ENCODE data around the gene SNAP23. TPM values are rescaled to one million over a fixed set of nuclear protein-coding genes. Genes with fewer than 3 reads are reported as not detected.

SNAP23 gene
- 74.0 and 84.5 TPM in 2 replicates for total RNA-seq

GRCh38 chr15:42495361-42496212, at the start of gene SNAP23:
SNAP23 (plus strand) TSS chr15:42495634; CDS start chr15:42511847, 16,213 bp downstream.
- H3K27me3 Mint-ChIP-seq: no peaks in the 10 kb centered on the region
- intact Hi-C loops (cut with micrococcal nuclease): loop anchor here (10.0 kb wide), 2 partner anchors 291 to 429 kb away; partner anchors contain the start of genes TTBK2 and VPS39
- peak within 1 kb of the TSS; percentile 97 for H3K4me3 Mint-ChIP-seq

DNA sequence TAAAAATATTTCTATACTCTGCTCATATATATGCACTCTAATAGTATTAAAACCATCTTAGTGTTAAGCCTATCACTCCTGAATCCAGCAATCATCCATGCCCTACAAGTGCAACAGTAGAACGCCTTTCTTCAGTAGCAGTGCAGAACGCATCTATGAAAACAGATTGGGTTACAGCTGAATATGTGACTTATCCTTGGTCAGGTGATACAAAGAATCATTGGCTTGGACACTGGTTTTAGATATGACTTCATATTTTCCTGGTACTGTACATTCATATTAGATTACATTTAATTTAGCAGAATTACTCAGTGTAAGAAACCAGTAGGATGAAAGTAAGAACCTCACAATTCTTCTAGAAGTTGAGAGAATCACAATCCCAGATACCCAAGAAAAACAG, 47.8 kb upstream of the SNAP23 start:
- Mint-ChIP-seq H3K9me3 (no peaks in the 10 kb centered on the region), H3K4me1 (no peaks in the 10 kb centered on the region), H3K36me3 (ENCODE audit: low read depth) (peaks cover 53% of the 10 kb centered on the region), H3K27me3 (no peaks in the 10 kb centered on the region), H3K27ac (no peak overlapping the region), H3K4me3 (no peak overlapping the region)
- intact Hi-C loops (cut with micrococcal nuclease): no loop called here
- no peak for DNase-seq

More at GRCh38 chr15:42495361-42496212, at the start of gene SNAP23:
- Mint-ChIP-seq H3K9me3 (no peaks in the 10 kb centered on the region), H3K27ac (peak within 1 kb of the TSS; percentile 95), H3K36me3 (ENCODE audit: low read depth) (peaks cover 11% of the 10 kb centered on the region), H3K4me1 (peaks cover 62% of the 10 kb centered on the region)
- DNase-seq: peak; percentile 96

- intact Hi-C loops (cut with micrococcal nuclease): no loop called here
- no peak overlapping the region for H3K4me3 Mint-ChIP-seq
- H3K36me3 Mint-ChIP-seq (ENCODE audit: low read depth): peaks cover 53% of the 10 kb centered on the region
- no peaks in the 10 kb centered on the region for H3K9me3 Mint-ChIP-seq
- no peak overlapping the region for H3K27ac Mint-ChIP-seq
- no peak for DNase-seq
- no peaks in the 10 kb centered on the region for H3K4me1 Mint-ChIP-seq
- no peaks in the 10 kb centered on the region for H3K27me3 Mint-ChIP-seq
Measured at GRCh38 chr15:42448281-42448680, 47.2 kb upstream of the SNAP23 start.

DNA sequence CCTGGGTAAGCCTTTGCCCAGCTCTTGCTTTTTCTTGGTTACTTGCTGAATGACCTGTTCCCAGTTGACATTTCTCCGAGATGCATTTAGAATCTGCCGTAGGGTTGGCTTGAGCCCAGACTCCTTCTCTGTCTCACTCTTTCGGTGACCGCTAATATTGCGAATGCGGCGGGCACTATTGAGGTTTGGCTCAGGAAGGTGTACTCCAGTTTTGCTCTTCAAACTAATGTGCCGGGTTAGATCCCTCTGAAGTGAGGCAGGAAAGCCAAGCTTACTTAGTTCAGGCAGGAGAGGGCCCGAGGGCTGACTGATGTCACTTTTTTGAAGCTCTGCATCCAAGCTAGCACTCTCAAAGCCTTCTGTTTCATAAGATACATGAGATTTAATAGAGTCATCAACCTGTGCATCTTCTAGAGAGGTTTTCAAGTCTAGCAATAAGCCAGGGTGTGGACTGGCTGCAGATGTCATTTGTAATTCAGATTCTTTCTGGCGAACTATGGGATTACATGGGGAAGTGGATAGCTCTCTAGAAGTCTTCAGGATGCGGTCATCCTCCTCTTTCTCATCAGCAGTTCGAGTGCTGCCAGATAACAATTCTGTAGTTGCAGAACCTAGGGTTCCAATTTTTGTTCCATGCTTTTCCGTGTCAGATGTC, 45.5 kb upstream of the SNAP23 start:
- no peak overlapping the region for H3K27ac Mint-ChIP-seq
- H3K4me1 Mint-ChIP-seq: no peaks in the 10 kb centered on the region
- H3K4me3 Mint-ChIP-seq: no peak overlapping the region
- peaks cover 44% of the 10 kb centered on the region for H3K36me3 Mint-ChIP-seq (ENCODE audit: low read depth)
- intact Hi-C loops (cut with micrococcal nuclease): no loop called here
- no peaks in the 10 kb centered on the region for H3K9me3 Mint-ChIP-seq
- DNase-seq: no peak
- no peaks in the 10 kb centered on the region for H3K27me3 Mint-ChIP-seq

GRCh38 chr15:42450425-42450790, 45.0 kb upstream of the SNAP23 start:
- H3K4me3 Mint-ChIP-seq: no peak overlapping the region
- DNase-seq: no peak
- no peak overlapping the region for H3K27ac Mint-ChIP-seq
- no peaks in the 10 kb centered on the region for H3K9me3 Mint-ChIP-seq
- H3K36me3 Mint-ChIP-seq (ENCODE audit: low read depth): peaks cover 41% of the 10 kb centered on the region
- intact Hi-C loops (cut with micrococcal nuclease): no loop called here
- H3K27me3 Mint-ChIP-seq: no peaks in the 10 kb centered on the region
- no peaks in the 10 kb centered on the region for H3K4me1 Mint-ChIP-seq

GRCh38 chr15:42453826-42454225, 41.6 kb upstream of the SNAP23 start:
- Mint-ChIP-seq H3K4me3 (no peak overlapping the region), H3K36me3 (ENCODE audit: low read depth) (peaks cover 20% of the 10 kb centered on the region), H3K4me1 (peaks cover 4% of the 10 kb centered on the region), H3K27me3 (no peaks in the 10 kb centered on the region), H3K9me3 (no peaks in the 10 kb centered on the region), H3K27ac (no peak overlapping the region)
- no peak for DNase-seq
- intact Hi-C loops (cut with micrococcal nuclease): no loop called here

- Mint-ChIP-seq H3K4me1 (peaks cover 6% of the 10 kb centered on the region), H3K36me3 (ENCODE audit: low read depth) (peaks cover 7% of the 10 kb centered on the region), H3K4me3 (no peak overlapping the region), H3K27me3 (no peaks in the 10 kb centered on the region), H3K9me3 (no peaks in the 10 kb centered on the region), H3K27ac (no peak overlapping the region)
- intact Hi-C loops (cut with micrococcal nuclease): no loop called here
- no peak for DNase-seq
Measured at GRCh38 chr15:42456531-42456930, 38.9 kb upstream of the SNAP23 start.

GRCh38 chr15:42456971-42457370, 38.5 kb upstream of the SNAP23 start:
- Mint-ChIP-seq H3K4me1 (peaks cover 7% of the 10 kb centered on the region), H3K36me3 (ENCODE audit: low read depth) (peaks cover 4% of the 10 kb centered on the region), H3K4me3 (no peak overlapping the region), H3K27me3 (no peaks in the 10 kb centered on the region), H3K9me3 (no peaks in the 10 kb centered on the region), H3K27ac (no peak overlapping the region)
- intact Hi-C loops (cut with micrococcal nuclease): no loop called here
- no peak for DNase-seq

DNA sequence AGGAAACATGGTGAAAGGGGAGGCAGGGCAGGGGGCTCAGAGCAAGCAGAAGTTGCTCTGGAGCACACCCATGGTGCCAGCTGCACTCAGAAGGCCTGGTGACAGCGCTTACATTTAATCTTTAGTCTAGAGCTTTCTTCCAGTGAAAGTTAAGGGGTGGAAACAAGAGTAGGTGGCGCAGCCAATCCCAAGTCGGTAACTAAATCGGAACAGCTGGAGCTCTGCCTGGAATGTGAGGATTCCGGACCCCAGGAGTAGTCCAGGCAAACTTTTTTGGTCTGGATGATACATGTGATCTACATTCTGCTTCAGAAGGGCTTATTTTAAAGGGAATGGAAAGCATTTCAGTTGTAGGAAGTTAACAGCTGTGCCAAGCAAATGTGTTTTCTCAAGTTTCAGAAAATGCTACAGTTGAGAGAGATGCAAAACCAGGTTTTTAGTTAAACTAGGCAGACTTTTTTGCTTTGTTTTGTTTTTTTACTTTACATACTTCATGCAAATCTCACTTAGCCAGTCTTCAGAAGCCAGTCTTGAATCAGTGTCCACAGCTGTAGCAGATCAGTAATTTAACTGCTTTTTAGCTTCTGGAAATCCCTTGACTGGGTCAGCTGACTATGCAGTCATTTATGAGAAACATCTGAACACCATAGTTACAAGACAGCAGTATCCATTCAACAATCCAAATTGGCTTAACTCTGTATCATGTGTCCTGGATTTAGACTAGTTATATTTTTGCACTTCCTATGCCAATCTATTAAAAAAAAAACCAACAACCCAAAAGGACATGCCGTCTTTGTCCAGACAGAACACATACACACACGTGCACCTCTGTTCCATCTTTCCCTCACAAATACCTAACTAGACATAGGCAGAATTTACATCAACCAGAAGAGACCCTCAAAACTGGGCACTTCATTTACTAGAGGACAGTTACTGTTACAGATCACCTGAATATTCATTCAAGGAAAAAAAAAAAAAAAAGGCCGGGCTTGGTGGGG, 37.7 kb upstream of the SNAP23 start:
- Mint-ChIP-seq H3K4me3 (no peak overlapping the region), H3K4me1 (peaks cover 7% of the 10 kb centered on the region), H3K36me3 (ENCODE audit: low read depth) (peaks cover 4% of the 10 kb centered on the region), H3K27ac (no peak overlapping the region), H3K9me3 (no peaks in the 10 kb centered on the region), H3K27me3 (no peaks in the 10 kb centered on the region)
- no peak for DNase-seq
- intact Hi-C loops (cut with micrococcal nuclease): no loop called here

- H3K27ac Mint-ChIP-seq: no peak overlapping the region
- intact Hi-C loops (cut with micrococcal nuclease): no loop called here
- H3K4me3 Mint-ChIP-seq: no peak overlapping the region
- DNase-seq: no peak
- peaks cover 15% of the 10 kb centered on the region for H3K36me3 Mint-ChIP-seq (ENCODE audit: low read depth)
- H3K9me3 Mint-ChIP-seq: no peaks in the 10 kb centered on the region
- no peaks in the 10 kb centered on the region for H3K27me3 Mint-ChIP-seq
- peaks cover 7% of the 10 kb centered on the region for H3K4me1 Mint-ChIP-seq
Measured at GRCh38 chr15:42461261-42461660, 34.2 kb upstream of the SNAP23 start.

DNA sequence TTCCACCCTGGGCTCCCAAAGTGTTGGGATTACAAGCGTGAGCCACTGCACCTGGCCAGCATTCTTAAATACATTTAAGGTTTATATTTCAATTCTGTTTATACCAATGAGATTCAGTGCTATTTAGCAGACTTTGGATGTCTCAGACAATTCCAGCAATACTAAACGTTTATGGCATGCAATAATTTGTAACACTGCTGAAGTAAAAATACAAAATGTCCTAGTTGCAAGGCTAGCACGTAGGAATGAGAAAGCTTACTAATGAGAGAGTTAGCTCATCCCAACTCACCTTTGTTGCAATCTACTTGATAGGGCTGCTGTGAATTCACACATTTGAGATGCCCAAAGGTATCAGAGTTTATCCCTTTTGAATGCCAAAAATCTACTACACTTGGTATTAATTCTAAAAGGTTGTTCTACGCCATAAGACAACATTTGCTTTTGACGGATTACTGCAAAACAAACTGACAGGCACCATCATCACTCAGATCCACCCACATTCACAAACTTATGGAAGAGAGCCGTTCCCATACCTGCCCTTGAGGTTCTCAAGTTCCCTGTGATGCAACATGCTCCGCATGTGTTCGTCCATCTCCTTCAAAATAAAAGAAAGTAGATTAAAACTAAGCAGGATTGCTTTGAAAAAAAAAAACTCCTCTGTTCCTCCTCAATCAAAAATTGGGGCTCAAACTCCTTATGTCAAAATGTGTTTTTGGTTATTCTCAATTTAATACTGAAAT, 29.7 kb upstream of the SNAP23 start:
- no peak overlapping the region for H3K27ac Mint-ChIP-seq
- H3K4me1 Mint-ChIP-seq: peaks cover 3% of the 10 kb centered on the region
- H3K9me3 Mint-ChIP-seq: no peaks in the 10 kb centered on the region
- peaks cover 19% of the 10 kb centered on the region for H3K36me3 Mint-ChIP-seq (ENCODE audit: low read depth)
- intact Hi-C loops (cut with micrococcal nuclease): no loop called here
- H3K27me3 Mint-ChIP-seq: no peaks in the 10 kb centered on the region
- no peak for DNase-seq
- H3K4me3 Mint-ChIP-seq: no peak overlapping the region

- no peak overlapping the region for H3K27ac Mint-ChIP-seq
- H3K4me1 Mint-ChIP-seq: peaks cover 8% of the 10 kb centered on the region
- no peak for DNase-seq
- no peaks in the 10 kb centered on the region for H3K9me3 Mint-ChIP-seq
- no peak overlapping the region for H3K4me3 Mint-ChIP-seq
- intact Hi-C loops (cut with micrococcal nuclease): loop anchor here (1.0 to 5.0 kb wide), 2 partner anchors 179 to 194 kb away; no protein-coding TSS in a partner anchor
- no peaks in the 10 kb centered on the region for H3K27me3 Mint-ChIP-seq
- H3K36me3 Mint-ChIP-seq (ENCODE audit: low read depth): peaks cover 12% of the 10 kb centered on the region
Measured at GRCh38 chr15:42471002-42471401, 24.4 kb upstream of the SNAP23 start.

- peaks cover 8% of the 10 kb centered on the region for H3K36me3 Mint-ChIP-seq (ENCODE audit: low read depth)
- H3K4me1 Mint-ChIP-seq: peaks cover 8% of the 10 kb centered on the region
- no peaks in the 10 kb centered on the region for H3K9me3 Mint-ChIP-seq
- DNase-seq: no peak
- H3K4me3 Mint-ChIP-seq: no peak overlapping the region
- H3K27ac Mint-ChIP-seq: no peak overlapping the region
- H3K27me3 Mint-ChIP-seq: no peaks in the 10 kb centered on the region
- intact Hi-C loops (cut with micrococcal nuclease): loop anchor here (5.0 kb wide), 1 partner anchor 198 kb away; no protein-coding TSS in a partner anchor
Measured at GRCh38 chr15:42474827-42475226, 20.6 kb upstream of the SNAP23 start.
